Psoas muscle (tissue), 8 donors: ENCODE measurements around the gene WDR64. TPM values are rescaled to one million over a fixed set of nuclear protein-coding genes. Genes with fewer than 3 reads are reported as not detected.

Experiments
- ATAC-seq, 4 donors: fragments of 200-7000 bp; cut with Tn5 transposase; one replicate each; pipeline ENCODE4 v1.9.1; 2020; ENCODE audit warnings: moderate library complexity in 3 of 4, mild to moderate bottlenecking in 2 of 4
- DNase-seq, 2 donors: peaks; one replicate each; pipeline ENCODE4 v3.0.0-alpha.2; 2020
- H3K27ac ChIP-seq: fragments of 200-600 bp; one replicate; pipeline ENCODE4 v1.8.0; 2022
- H3K27me3 ChIP-seq, 3 donors: fragments of 200-600 bp in 1 of 3; one replicate each; pipeline versions ENCODE4 v1.6.1 to v1.8.0; 2013 to 2022; ENCODE audit warnings: low read length in 2 of 3, mild to moderate bottlenecking in 2 of 3, moderate library complexity in 1 of 3; ENCODE audit not compliant: insufficient read depth in 3 of 3
- H3K36me3 ChIP-seq, 2 donors: fragments of 200-600 bp in 1 of 2; one replicate each; pipeline versions ENCODE4 v1.6.1 to v1.8.0; 2013 to 2022; ENCODE audit warnings: low read depth in 1 of 2, mild to moderate bottlenecking in 1 of 2, moderate library complexity in 1 of 2; ENCODE audit not compliant: insufficient read depth in 1 of 2
- H3K4me1 ChIP-seq: fragments of 200-600 bp; one replicate; pipeline ENCODE4 v1.8.0; 2022
- H3K4me3 ChIP-seq: fragments of 200-600 bp; one replicate; pipeline ENCODE4 v1.8.0; 2022; ENCODE audit warnings: mild to moderate bottlenecking
- H3K9me3 ChIP-seq: fragments of 200-600 bp; one replicate; pipeline ENCODE4 v1.8.0; 2022
- CTCF ChIP-seq: fragments of 200-600 bp; IDR thresholded peaks from one replicate; pipeline ENCODE4 v1.8.0; 2022; ENCODE audit warnings: antibody characterized with exemption
- WGBS, 3 donors: extraction: QIAGEN DNeasy Blood & Tissue Kit; methylation state at CpG; one replicate each; pipeline versions ENCODE4 v1.1.6 to v1.1.7; 2013; 5-methylcytosine and 5-hydroxymethylcytosine counted together
- intact Hi-C, 2 donors: fragments of 100-400 bp; cut with DNase I; formaldehyde crosslinking; loops; one replicate each; pipeline versions ENCODE4 v1.11.0 to v1.14.2; 2022
- polyA plus RNA-seq, 3 donors: library from polyadenylated mRNA; stranded (reverse); fragments of 200-250 nt; gene quantifications; one replicate each; pipeline ENCODE4 v1.2.3, GENCODE V29; 2013
- total RNA-seq, 4 donors: library from RNA; stranded (reverse); fragmentation: NEBNext Ultra II Directional in 2 of 4; extraction: Animal tissue kit (Norgen Biotek cat#: 25700) in 2 of 4; gene quantifications; one replicate each; pipeline versions ENCODE4 v1.2.1 to v1.2.4, GENCODE V29; 2021 to 2023
- donor health status: healthy with polysubstance abuse.
- donor health status: DM: no; HTN: no; CAD: no; lungs with moderate emphysema.
- donor health status: Bipolar disorder and iron deficiency.
- donor health status: healthy.
- donor health status: DM: yes; HTN: yes; CAD: no.
- donor health status: DM: no; HTN: no; CAD: no.
- donor health status: DM: no; HTN: no; CAD: no.
- donor health status: DM: yes; HTN: yes; CAD: no.

Gene WDR64
- total and polyA plus RNA-seq, 7 donors: not detected

GRCh38 chr1:241706257-241706656 is 54.2 kb downstream of the WDR64 start:
- DNase-seq: no peak
- H3K36me3 ChIP-seq: no peaks in the 10 kb centered on the region
- ATAC-seq: no peak

GRCh38 chr1:241706967-241707366 is 54.9 kb downstream of the WDR64 start:
- TF ChIP-seq CTCF: no peak
- ATAC-seq (no peak), DNase-seq (no peak)
- H3K27me3 ChIP-seq: no peaks in the 10 kb centered on the region
- no peaks in the 10 kb centered on the region for H3K9me3 ChIP-seq
- no peak overlapping the region for H3K4me3 ChIP-seq
- no peak overlapping the region for H3K27ac ChIP-seq
- H3K4me1 ChIP-seq: no peaks in the 10 kb centered on the region
- H3K36me3 ChIP-seq: no peaks in the 10 kb centered on the region
- WGBS, 3 donors: 69 to 82% (median 69%) methylated on average over 2 of the region's 2 CpGs
- intact Hi-C loops: no loop called here

More at GRCh38 chr1:241706257-241706656, 54.2 kb downstream of the WDR64 start:
- 62 to 80% (median 80%) methylated on average over 2 of the region's 2 CpGs for WGBS, 3 donors
- no peaks in the 10 kb centered on the region for H3K4me1 ChIP-seq
- no peaks in the 10 kb centered on the region for H3K9me3 ChIP-seq
- no peak overlapping the region for H3K27ac ChIP-seq
- no peak for TF ChIP-seq CTCF
- intact Hi-C loops: no loop called here
- H3K27me3 ChIP-seq: no peaks in the 10 kb centered on the region
- H3K4me3 ChIP-seq: no peak overlapping the region

GRCh38 chr1:241707442-241707841 is 55.4 kb downstream of the WDR64 start:
- DNase-seq (no peak), ATAC-seq (no peak)
- 43 to 81% (median 70%) methylated on average over 2 of the region's 2 CpGs for WGBS, 3 donors
- intact Hi-C loops: no loop called here
- Histone ChIP-seq H3K4me3 (no peak overlapping the region), H3K27me3 (no peaks in the 10 kb centered on the region), H3K36me3 (no peaks in the 10 kb centered on the region), H3K4me1 (no peaks in the 10 kb centered on the region), H3K9me3 (no peaks in the 10 kb centered on the region), H3K27ac (no peak overlapping the region)
- TF ChIP-seq CTCF: no peak

- Histone ChIP-seq H3K4me3 (no peak overlapping the region), H3K27ac (no peak overlapping the region), H3K4me1 (no peaks in the 10 kb centered on the region), H3K36me3 (no peaks in the 10 kb centered on the region), H3K27me3 (peaks cover 0 to 2% (median 0%) of the 10 kb centered on the region in 3 donors), H3K9me3 (no peaks in the 10 kb centered on the region)
- 91% methylated on average over 6 of the region's 6 CpGs for WGBS, 3 donors
- intact Hi-C loops: no loop called here
- no peak for TF ChIP-seq CTCF
- no peak for ATAC-seq
- no peak for DNase-seq
Measured at GRCh38 chr1:241711326-241711725, 59.2 kb downstream of the WDR64 start.

- Histone ChIP-seq H3K4me1 (no peaks in the 10 kb centered on the region), H3K27ac (no peak overlapping the region), H3K9me3 (no peaks in the 10 kb centered on the region), H3K27me3 (peaks cover 0 to 2% (median 0%) of the 10 kb centered on the region in 3 donors), H3K36me3 (no peaks in the 10 kb centered on the region), H3K4me3 (no peak overlapping the region)
- WGBS, 3 donors: 54 to 71% (median 56%) methylated on average over 2 of the region's 2 CpGs
- intact Hi-C loops: no loop called here
- ATAC-seq: no peak
- TF ChIP-seq CTCF: no peak
- no peak for DNase-seq
Measured at GRCh38 chr1:241713316-241713715, 61.2 kb downstream of the WDR64 start.
